IMR-90 (cell line): ENCODE results near the gene NPAS3. TPM values are rescaled to one million over a fixed set of nuclear protein-coding genes. Genes with fewer than 3 reads are reported as not detected.

Experiments
- ATAC-seq: fragments of 200-7000 bp; cut with Tn5 transposase; 2 replicates; pipeline ENCODE4 v1.9.1; 2020; ENCODE audit warnings: low read depth, mild to moderate bottlenecking, moderate library complexity
- BruUV-seq: library from RNA; stranded (reverse); fragments of 400-500 nt; replicated peaks from 2 replicates; lab custom pipeline; 2021; lab: Mats Ljungman, UMichigan
- CTCF ChIA-PET: fragments of 300-600 bp; formaldehyde crosslinking; extraction: SDS; loops from one replicate; lab custom pipeline; 2021; ENCODE audit warnings: antibody characterized with exemption; lab: Yijun Ruan, JAX
- POLR2A ChIA-PET: fragments of 300-600 bp; sonication (Branson Sonifier 250); formaldehyde crosslinking; loops from one replicate; lab custom pipeline; 2022; ENCODE audit warnings: antibody characterized with exemption; ENCODE audit not compliant: unreplicated experiment; lab: Charles Lee
- DNase-seq: peaks from one replicate; pipeline ENCODE4 v3.0.0; 2013
- H2AFZ ChIP-seq: replicated peaks from 2 replicates; pipeline ENCODE3; 2013; ENCODE audit warnings: low read length, mild to moderate bottlenecking; ENCODE audit not compliant: poor library complexity
- H2AK5ac ChIP-seq: 2 replicates; pipeline ENCODE4 v1.6.1; 2013; ENCODE audit warnings: low read depth, low read length, inconsistent platforms
- H2AK9ac ChIP-seq: replicated peaks from 2 replicates; pipeline ENCODE3; 2013; ENCODE audit warnings: mild to moderate bottlenecking, low read depth, low read length, moderate library complexity; ENCODE audit not compliant: poor library complexity
- H2BK120ac ChIP-seq: 2 replicates; pipeline ENCODE4 v1.6.1; 2013; ENCODE audit warnings: low read depth, low read length, inconsistent platforms
- H2BK15ac ChIP-seq: 3 replicates; pipeline ENCODE4 v1.6.1; 2013; ENCODE audit warnings: low read depth, low read length, inconsistent platforms
- H2BK20ac ChIP-seq: 2 replicates; pipeline ENCODE4 v1.6.1; 2013; ENCODE audit warnings: low read depth, mild to moderate bottlenecking, inconsistent platforms, low read length, moderate library complexity
- H2BK5ac ChIP-seq: 2 replicates; pipeline ENCODE4 v1.6.1; 2013; ENCODE audit warnings: mild to moderate bottlenecking, low read depth, low read length, inconsistent platforms; ENCODE audit not compliant: poor library complexity, severe bottlenecking
- H3K14ac ChIP-seq: replicated peaks from 2 replicates; pipeline ENCODE4 v1.6.1; 2013; ENCODE audit warnings: low read depth, low read length, inconsistent platforms
- H3K18ac ChIP-seq: 2 replicates; pipeline ENCODE4 v1.6.1; 2013; ENCODE audit warnings: low read depth, low read length, control low read depth
- H3K23ac ChIP-seq: 2 replicates; pipeline ENCODE4 v1.6.1; 2013; ENCODE audit warnings: low read depth, low read length, inconsistent platforms
- H3K27ac ChIP-seq: 2 replicates; pipeline ENCODE4 v1.5.1; 2013; ENCODE audit warnings: mild to moderate bottlenecking, control low read depth, low read length; ENCODE audit not compliant: insufficient read depth
- H3K27me3 ChIP-seq: 2 replicates; pipeline ENCODE4 v1.6.1; 2013; ENCODE audit warnings: low read length; ENCODE audit not compliant: control insufficient read depth, insufficient read depth
- H3K36me3 ChIP-seq: 2 replicates; pipeline ENCODE4 v1.6.1; 2013; ENCODE audit warnings: low read length, mixed read lengths; ENCODE audit not compliant: control insufficient read depth, insufficient read depth
- H3K4ac ChIP-seq: 2 replicates; pipeline ENCODE4 v1.6.1; 2013; ENCODE audit warnings: low read depth, low read length, inconsistent platforms
- H3K4me1 ChIP-seq: 2 replicates; pipeline ENCODE4 v1.6.1; 2013; ENCODE audit warnings: low read length, mixed read lengths; ENCODE audit not compliant: control insufficient read depth, insufficient read depth
- H3K4me2 ChIP-seq: 2 replicates; pipeline ENCODE4 v1.6.1; 2013; ENCODE audit warnings: low read depth, mild to moderate bottlenecking, control low read depth, low read length, moderate library complexity
- H3K4me3 ChIP-seq: 2 replicates; pipeline ENCODE4 v1.5.1; 2013; ENCODE audit warnings: low read depth, mild to moderate bottlenecking, control low read depth, low read length, moderate library complexity; ENCODE audit not compliant: insufficient read depth
- H3K56ac ChIP-seq: 2 replicates; pipeline ENCODE4 v1.6.1; 2013; ENCODE audit warnings: low read length, inconsistent platforms; ENCODE audit not compliant: insufficient read depth; ENCODE audit errors: extremely low read depth
- H3K79me1 ChIP-seq, 2 experiments: 2 replicates each; pipeline ENCODE4 v1.6.1; 2013; ENCODE audit warnings: low read length in 2 of 2, inconsistent platforms in 1 of 2, low read depth in 1 of 2
- H3K9ac ChIP-seq: 2 replicates; pipeline ENCODE4 v1.6.1; 2013; ENCODE audit warnings: low read depth, low read length, control low read depth
- H3K9me1 ChIP-seq: 2 replicates; pipeline ENCODE4 v1.6.1; 2013; ENCODE audit warnings: low read length, inconsistent platforms; ENCODE audit not compliant: insufficient read depth
- H3K9me3 ChIP-seq: 2 replicates; pipeline ENCODE4 v1.6.1; 2013; ENCODE audit warnings: low read length; ENCODE audit not compliant: control insufficient read depth, insufficient read depth
- H4K20me1 ChIP-seq: 2 replicates; pipeline ENCODE4 v1.6.1; 2013; ENCODE audit warnings: low read length, inconsistent platforms; ENCODE audit not compliant: insufficient read depth
- H4K5ac ChIP-seq: 2 replicates; pipeline ENCODE4 v1.6.1; 2013; ENCODE audit warnings: mild to moderate bottlenecking, low read depth, low read length, control low read depth
- H4K8ac ChIP-seq, 2 experiments: 2 replicates each; pipeline ENCODE4 v1.6.1; 2013; ENCODE audit warnings: low read depth in 2 of 2, low read length in 2 of 2, control low read depth in 1 of 2, inconsistent platforms in 1 of 2
- H4K91ac ChIP-seq: 2 replicates; pipeline ENCODE4 v1.6.1; 2013; ENCODE audit warnings: low read depth, low read length, inconsistent platforms; ENCODE audit not compliant: insufficient read depth
- BHLHE40 ChIP-seq: fragments of 150-350 bp; IDR thresholded peaks from 2 replicates; pipeline ENCODE4 v1.6.1; 2016; ENCODE audit warnings: mild to moderate bottlenecking, low read depth, low read length
- CEBPB ChIP-seq: IDR thresholded peaks from 2 replicates; pipeline ENCODE4 v1.6.1; 2012; ENCODE audit warnings: low read depth, low read length, improper control_type of control experiment
- CHD1 ChIP-seq: IDR thresholded peaks from 2 replicates; pipeline ENCODE4 v1.6.1; 2012; ENCODE audit warnings: low read depth, low read length, improper control_type of control experiment
- FOS ChIP-seq: fragments of 150-350 bp; IDR thresholded peaks from 2 replicates; pipeline ENCODE4 v1.6.1; 2016; ENCODE audit warnings: low read depth, low read length
- MAFK ChIP-seq: IDR thresholded peaks from 2 replicates; pipeline ENCODE4 v1.6.1; 2012; ENCODE audit warnings: low read depth, low read length, improper control_type of control experiment
- MAZ ChIP-seq: IDR thresholded peaks from 2 replicates; pipeline ENCODE4 v1.6.1; 2012; ENCODE audit warnings: low read depth, mild to moderate bottlenecking, low read length, improper control_type of control experiment, moderate library complexity, borderline replicate concordance
- MXI1 ChIP-seq: IDR thresholded peaks from 2 replicates; pipeline ENCODE4 v1.6.1; 2012; ENCODE audit warnings: low read depth, mild to moderate bottlenecking, low read length, moderate library complexity, borderline replicate concordance
- NFE2L2 ChIP-seq: fragments of 150-350 bp; IDR thresholded peaks from 2 replicates; pipeline ENCODE4 v1.6.1; 2016; ENCODE audit warnings: low read depth, mild to moderate bottlenecking, low read length
- POLR2A ChIP-seq: IDR thresholded peaks from 2 replicates; pipeline ENCODE4 v1.6.1; 2012; ENCODE audit warnings: mild to moderate bottlenecking, low read depth, low read length
- RAD21 ChIP-seq: IDR thresholded peaks from 2 replicates; pipeline ENCODE4 v1.6.1; 2012; ENCODE audit warnings: low read length, improper control_type of control experiment
- RCOR1 ChIP-seq: IDR thresholded peaks from 2 replicates; pipeline ENCODE4 v1.6.1; 2012; ENCODE audit warnings: mild to moderate bottlenecking, low read length, improper control_type of control experiment; ENCODE audit not compliant: insufficient replicate concordance
- RFX5 ChIP-seq: IDR thresholded peaks from 2 replicates; pipeline ENCODE4 v1.8.0; 2012; ENCODE audit warnings: low read depth, mild to moderate bottlenecking, low read length, moderate library complexity
- SMC3 ChIP-seq: fragments of 150-350 bp; IDR thresholded peaks from 2 replicates; pipeline ENCODE4 v1.6.1; 2016; ENCODE audit warnings: low read depth, mild to moderate bottlenecking, antibody characterized with exemption, low read length, moderate library complexity
- WGBS, 2 experiments: methylation state at CpG; one replicate each; pipeline versions ENCODE4 v1.1.5 to v1.1.7; 2013; ENCODE audit warnings: missing lambda C conversion rate in 2 of 2; ENCODE audit not compliant: insufficient read length in 1 of 2; ENCODE audit errors: extremely low coverage in 2 of 2; 5-methylcytosine and 5-hydroxymethylcytosine counted together
- dilution Hi-C: fragments of 300-500 bp; cut with HindIII; formaldehyde crosslinking; loops from one replicate; pipeline ENCODE4 v1.14.3; 2018; ENCODE audit warnings: low sequenced_read_pairs; ENCODE audit not compliant: unreplicated experiment
- in situ Hi-C: fragments of 300-500 bp; cut with MboI; formaldehyde crosslinking; loops from 3 replicates; pipeline ENCODE4 v1.14.3; 2019; ENCODE audit warnings: low sequenced_read_pairs, inconsistent platforms, mixed read lengths
- intact Hi-C: fragments of 100-400 bp; cut with micrococcal nuclease; formaldehyde crosslinking; loops from 2 replicates; pipeline ENCODE4 v1.10.0; 2022
- polyA plus RNA-seq, 3 experiments: library from polyadenylated mRNA; depleted of rRNA; stranded (reverse); fragments of >200 nt; gene quantifications; 2 replicates each; pipeline ENCODE4 v1.2.3, GENCODE V29; 2012; ENCODE audit warnings: low replicate concordance in 1 of 3
- total RNA-seq: library from RNA; depleted of rRNA; stranded (reverse); fragments of >200 nt; gene quantifications from 2 replicates; pipeline ENCODE4 v1.2.3, GENCODE V29; 2012
- TF ChIP-seq, protein P1 (sequence below): fragments of 150-350 bp; IDR thresholded peaks from 2 replicates; pipeline ENCODE4 v1.6.1; 2017; ENCODE audit warnings: mild to moderate bottlenecking, antibody characterized with exemption, low read length, low read depth
- TF ChIP-seq, protein P2 (sequence below): conservative IDR thresholded peaks from 2 replicates; pipeline ENCODE4 v1.5.1; 2012; ENCODE audit warnings: mild to moderate bottlenecking, low read depth, low read length, improper control_type of control experiment
- TF ChIP-seq, protein P3 (sequence below): fragments of 150-350 bp; IDR thresholded peaks from 2 replicates; pipeline ENCODE4 v1.6.1; 2016; ENCODE audit warnings: low read depth, mild to moderate bottlenecking, low read length, moderate library complexity, borderline replicate concordance

Gene NPAS3
- total and polyA plus RNA-seq, 2 of the 4 experiments (the other 2 are of a cell fraction) = not detected

DNA sequence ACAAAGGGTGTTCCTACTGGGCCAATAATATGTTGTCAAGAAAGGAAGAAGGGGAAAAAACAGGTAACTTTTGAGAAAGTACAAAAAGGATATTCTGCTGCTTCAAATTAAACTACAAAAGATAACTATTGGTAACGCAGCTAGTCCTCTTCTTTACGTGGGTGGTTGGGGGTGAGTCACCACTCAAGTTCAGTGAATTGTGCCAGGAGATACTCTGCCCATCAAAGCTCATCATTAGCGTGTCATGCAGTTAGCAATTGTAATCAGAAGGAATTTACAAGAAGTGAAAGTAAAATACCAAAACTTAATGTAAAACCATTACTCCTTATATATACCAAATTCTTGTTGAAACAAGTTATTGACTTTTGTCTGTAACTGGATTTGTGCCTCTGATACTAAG lies 342.0 kb downstream of the NPAS3 start:
- Histone ChIP-seq H2AFZ (no peak overlapping the region), H3K4me2 (no peak overlapping the region), H3K9me1 (no peaks in the 10 kb centered on the region), H3K4me3 (no peak overlapping the region), H3K36me3 (no peaks in the 10 kb centered on the region), H2BK20ac (no peak overlapping the region), H3K9ac (no peak overlapping the region), H3K14ac (no peak overlapping the region), H3K27me3 (no peaks in the 10 kb centered on the region), H3K18ac (no peak overlapping the region), H4K20me1 (no peaks in the 10 kb centered on the region), H3K4ac (no peak overlapping the region), H2AK5ac (no peak overlapping the region), H2BK15ac (no peak overlapping the region), H3K27ac (no peak overlapping the region), H3K23ac (no peak overlapping the region), H4K8ac (no peak overlapping the region), H2BK5ac (no peak overlapping the region), H3K56ac (no peak overlapping the region), H2AK9ac (no peak overlapping the region), H4K5ac (no peak overlapping the region), H3K79me1 (no peaks in the 10 kb centered on the region), H4K91ac (no peak overlapping the region), H3K9me3 (no peaks in the 10 kb centered on the region), H2BK120ac (no peak overlapping the region), H3K4me1 (no peaks in the 10 kb centered on the region)
- BruUV-seq = no TSS peak
- DNase-seq (no peak), ATAC-seq (no peak)
- TF ChIP-seq SMC3 = no peak
- no peak for TF ChIP-seq CEBPB
- no peak for TF ChIP-seq RFX5
- TF ChIP-seq BHLHE40 = no peak
- TF ChIP-seq NFE2L2 = no peak
- no peak for TF ChIP-seq RCOR1
- TF ChIP-seq POLR2A = no peak
- no peak for TF ChIP-seq CHD1
- no peak for TF ChIP-seq MAZ
- TF ChIP-seq, protein P1, sequence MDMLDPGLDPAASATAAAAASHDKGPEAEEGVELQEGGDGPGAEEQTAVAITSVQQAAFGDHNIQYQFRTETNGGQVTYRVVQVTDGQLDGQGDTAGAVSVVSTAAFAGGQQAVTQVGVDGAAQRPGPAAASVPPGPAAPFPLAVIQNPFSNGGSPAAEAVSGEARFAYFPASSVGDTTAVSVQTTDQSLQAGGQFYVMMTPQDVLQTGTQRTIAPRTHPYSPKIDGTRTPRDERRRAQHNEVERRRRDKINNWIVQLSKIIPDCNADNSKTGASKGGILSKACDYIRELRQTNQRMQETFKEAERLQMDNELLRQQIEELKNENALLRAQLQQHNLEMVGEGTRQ = no peak
- TF ChIP-seq, protein P2, sequence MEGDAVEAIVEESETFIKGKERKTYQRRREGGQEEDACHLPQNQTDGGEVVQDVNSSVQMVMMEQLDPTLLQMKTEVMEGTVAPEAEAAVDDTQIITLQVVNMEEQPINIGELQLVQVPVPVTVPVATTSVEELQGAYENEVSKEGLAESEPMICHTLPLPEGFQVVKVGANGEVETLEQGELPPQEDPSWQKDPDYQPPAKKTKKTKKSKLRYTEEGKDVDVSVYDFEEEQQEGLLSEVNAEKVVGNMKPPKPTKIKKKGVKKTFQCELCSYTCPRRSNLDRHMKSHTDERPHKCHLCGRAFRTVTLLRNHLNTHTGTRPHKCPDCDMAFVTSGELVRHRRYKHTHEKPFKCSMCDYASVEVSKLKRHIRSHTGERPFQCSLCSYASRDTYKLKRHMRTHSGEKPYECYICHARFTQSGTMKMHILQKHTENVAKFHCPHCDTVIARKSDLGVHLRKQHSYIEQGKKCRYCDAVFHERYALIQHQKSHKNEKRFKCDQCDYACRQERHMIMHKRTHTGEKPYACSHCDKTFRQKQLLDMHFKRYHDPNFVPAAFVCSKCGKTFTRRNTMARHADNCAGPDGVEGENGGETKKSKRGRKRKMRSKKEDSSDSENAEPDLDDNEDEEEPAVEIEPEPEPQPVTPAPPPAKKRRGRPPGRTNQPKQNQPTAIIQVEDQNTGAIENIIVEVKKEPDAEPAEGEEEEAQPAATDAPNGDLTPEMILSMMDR = no peak
- TF ChIP-seq FOS = no peak
- TF ChIP-seq MXI1 = no peak
- no peak for TF ChIP-seq RAD21
- no peak for TF ChIP-seq MAFK
- TF ChIP-seq, protein P3, sequence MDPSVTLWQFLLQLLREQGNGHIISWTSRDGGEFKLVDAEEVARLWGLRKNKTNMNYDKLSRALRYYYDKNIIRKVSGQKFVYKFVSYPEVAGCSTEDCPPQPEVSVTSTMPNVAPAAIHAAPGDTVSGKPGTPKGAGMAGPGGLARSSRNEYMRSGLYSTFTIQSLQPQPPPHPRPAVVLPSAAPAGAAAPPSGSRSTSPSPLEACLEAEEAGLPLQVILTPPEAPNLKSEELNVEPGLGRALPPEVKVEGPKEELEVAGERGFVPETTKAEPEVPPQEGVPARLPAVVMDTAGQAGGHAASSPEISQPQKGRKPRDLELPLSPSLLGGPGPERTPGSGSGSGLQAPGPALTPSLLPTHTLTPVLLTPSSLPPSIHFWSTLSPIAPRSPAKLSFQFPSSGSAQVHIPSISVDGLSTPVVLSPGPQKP = no peak
- CTCF ChIA-PET = no interaction called here
- in situ Hi-C loops (no loop called here), intact Hi-C loops (no loop called here), dilution Hi-C loops (no loop called here)
- whole genome bisulfite sequencing, 2 experiments = no CpG with 5 or more reads among the region's 3 CpGs
- POLR2A ChIA-PET = no interaction called here
